Measurements from ENCODE around the gene SCO1.

- TF ChIP-seq POLR2A (IDR thresholded peaks at IDR 0.05) (no peak), CTCF (IDR thresholded peaks at IDR 0.05) (no peak)
Observed at GRCh38 chr17:10744501-10745000, 47.2 kb upstream of the SCO1 start.

Data from lower leg skin (tissue), 3 donors.